CD4-positive, alpha-beta T cell (primary cell): ENCODE results near the gene SIRT6. TPM values are rescaled to one million over a fixed set of nuclear protein-coding genes. Genes with fewer than 3 reads are reported as not detected.
A peak's percentile ranks its signal among the peaks of the same experiment; 100 is the strongest.

Experiments used
- ATAC-seq: fragments of 200-7000 bp; cut with Tn5 transposase; one replicate; pipeline ENCODE4 v1.10.0; 2022; ENCODE audit warnings: mild to moderate bottlenecking; ENCODE audit not compliant: poor library complexity
- CTCF ChIA-PET: fragments of 350-600 bp; sonication (Branson Sonifier 250); formaldehyde crosslinking; loops from one replicate; lab custom pipeline; 2021; ENCODE audit warnings: antibody characterized with exemption, inconsistent platforms; lab: Charles Lee
- POLR2A ChIA-PET: fragments of 350-600 bp; sonication (Branson Sonifier 250); formaldehyde crosslinking; loops from one replicate; lab custom pipeline; 2021; ENCODE audit warnings: antibody characterized with exemption, inconsistent platforms; lab: Charles Lee
- DNase-seq, 14 experiments: peaks; one replicate each; pipeline ENCODE4 v3.0.0-alpha.2; 2013 to 2020; ENCODE audit warnings: mixed read lengths in 2 of 14
- H3K27ac ChIP-seq, 2 donors: one replicate each; pipeline versions ENCODE4 v1.5.1 to v1.7.0; 2013; ENCODE audit warnings: low read length in 2 of 2, low read depth in 1 of 2, mild to moderate bottlenecking in 1 of 2
- H3K27me3 ChIP-seq, 2 experiments: 1 replicate in 1 of 2; 2 replicates in 1 of 2; pipeline versions ENCODE4 v1.6.1 to v1.7.0; 2013; ENCODE audit warnings: low read length in 2 of 2, control low read depth in 1 of 2, mild to moderate bottlenecking in 1 of 2, moderate library complexity in 1 of 2; ENCODE audit not compliant: insufficient read depth in 2 of 2, control insufficient read depth in 1 of 2
- H3K36me3 ChIP-seq: one replicate; pipeline ENCODE4 v1.6.1; 2013; ENCODE audit warnings: low read length, control low read depth; ENCODE audit not compliant: insufficient read depth
- H3K4me1 ChIP-seq: one replicate; pipeline ENCODE4 v1.6.1; 2013; ENCODE audit warnings: low read length, control low read depth; ENCODE audit not compliant: insufficient read depth
- H3K4me3 ChIP-seq: one replicate; pipeline ENCODE4 v1.5.1; 2013; ENCODE audit warnings: mild to moderate bottlenecking, low read length, moderate library complexity
- H3K9me3 ChIP-seq, 2 experiments: 1 replicate in 1 of 2; 2 replicates in 1 of 2; pipeline versions ENCODE4 v1.6.1 to v1.7.0; 2013; ENCODE audit warnings: low read length in 2 of 2, mild to moderate bottlenecking in 2 of 2, control low read depth in 1 of 2, moderate library complexity in 1 of 2; ENCODE audit not compliant: control insufficient read depth in 1 of 2, insufficient read depth in 1 of 2
- H3K27ac Mint-ChIP-seq: one replicate; pipeline ENCODE4 v1.8.0; 2020; ENCODE audit warnings: mixed read lengths
- H3K27me3 Mint-ChIP-seq: one replicate; pipeline ENCODE4 v1.8.0; 2021; ENCODE audit warnings: mixed read lengths
- H3K36me3 Mint-ChIP-seq: one replicate; pipeline ENCODE4 v1.8.0; 2021; ENCODE audit warnings: low read depth, mixed read lengths
- H3K4me1 Mint-ChIP-seq: one replicate; pipeline ENCODE4 v1.8.0; 2021; ENCODE audit warnings: low read depth, mixed read lengths
- H3K4me3 Mint-ChIP-seq: one replicate; pipeline ENCODE4 v1.8.0; 2020; ENCODE audit warnings: mild to moderate bottlenecking, mixed read lengths
- H3K9me3 Mint-ChIP-seq: one replicate; pipeline ENCODE4 v1.8.0; 2020; ENCODE audit warnings: mixed read lengths
- intact Hi-C, 2 experiments: fragments of 100-400 bp; cut with DNase I in 1 of 2; cut with micrococcal nuclease in 1 of 2; formaldehyde crosslinking; loops; one replicate each; pipeline versions ENCODE4 v1.15.1 to v1.9.0; 2023 to 2025; cut with DNase I, micrococcal nuclease
- total RNA-seq, 174 experiments: library from RNA in 2 of 174; stranded (reverse) in 2 of 174; gene quantifications; one replicate each; pipeline ENCODE4 v1.2.3 and lab custom pipeline; 2021 to 2026
- TF ChIP-seq, protein P1 (sequence below): fragments of 200-600 bp; IDR thresholded peaks from one replicate; pipeline ENCODE4 v1.8.0; 2022; ENCODE audit warnings: antibody characterized with exemption, mild to moderate bottlenecking

The SIRT6 gene
- total RNA-seq, 2 experiments from 2014 or later = 11.2 to 14.2 TPM

DNA sequence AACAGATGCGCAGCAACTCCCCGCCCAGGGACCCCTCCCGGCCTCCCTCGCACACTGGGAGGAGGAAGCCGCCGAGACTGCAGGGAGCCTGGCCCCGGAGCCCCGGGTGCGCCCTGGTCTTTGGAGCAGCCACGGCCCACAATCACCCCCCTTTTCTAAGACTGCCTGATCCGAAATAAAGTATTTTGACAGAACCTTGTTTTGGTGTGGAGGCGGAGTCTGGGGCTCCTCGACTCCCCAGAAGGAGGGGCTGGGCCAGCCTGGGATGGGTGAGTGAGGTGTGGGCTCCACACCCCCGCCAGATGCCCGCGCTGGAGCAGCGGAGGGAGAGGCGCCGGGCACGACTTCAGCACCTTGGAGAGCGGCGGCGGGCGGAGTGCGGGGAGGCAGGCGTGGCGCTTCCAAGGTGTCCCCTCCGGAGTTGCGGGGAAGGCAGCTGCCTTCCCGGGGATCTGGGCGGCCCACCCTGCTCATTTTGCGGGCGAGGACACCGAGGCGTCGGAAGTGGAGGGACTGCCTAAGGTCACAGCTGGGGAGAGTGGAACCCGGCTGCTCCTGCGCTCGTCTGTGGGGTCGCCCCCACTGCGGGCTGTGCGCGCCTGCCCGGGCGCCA lies 9.4 kb downstream of the SIRT6 start:
- Mint-ChIP-seq H3K27me3 (peaks cover 21% of the 10 kb centered on the region), H3K36me3 (peaks cover 18% of the 10 kb centered on the region), H3K27ac (no peak overlapping the region), H3K4me1 (no peaks in the 10 kb centered on the region), H3K9me3 (no peaks in the 10 kb centered on the region), H3K4me3 (no peak overlapping the region)
- POLR2A ChIA-PET = no interaction called here
- H3K4me3 ChIP-seq = no peak overlapping the region
- TF ChIP-seq, protein P1, sequence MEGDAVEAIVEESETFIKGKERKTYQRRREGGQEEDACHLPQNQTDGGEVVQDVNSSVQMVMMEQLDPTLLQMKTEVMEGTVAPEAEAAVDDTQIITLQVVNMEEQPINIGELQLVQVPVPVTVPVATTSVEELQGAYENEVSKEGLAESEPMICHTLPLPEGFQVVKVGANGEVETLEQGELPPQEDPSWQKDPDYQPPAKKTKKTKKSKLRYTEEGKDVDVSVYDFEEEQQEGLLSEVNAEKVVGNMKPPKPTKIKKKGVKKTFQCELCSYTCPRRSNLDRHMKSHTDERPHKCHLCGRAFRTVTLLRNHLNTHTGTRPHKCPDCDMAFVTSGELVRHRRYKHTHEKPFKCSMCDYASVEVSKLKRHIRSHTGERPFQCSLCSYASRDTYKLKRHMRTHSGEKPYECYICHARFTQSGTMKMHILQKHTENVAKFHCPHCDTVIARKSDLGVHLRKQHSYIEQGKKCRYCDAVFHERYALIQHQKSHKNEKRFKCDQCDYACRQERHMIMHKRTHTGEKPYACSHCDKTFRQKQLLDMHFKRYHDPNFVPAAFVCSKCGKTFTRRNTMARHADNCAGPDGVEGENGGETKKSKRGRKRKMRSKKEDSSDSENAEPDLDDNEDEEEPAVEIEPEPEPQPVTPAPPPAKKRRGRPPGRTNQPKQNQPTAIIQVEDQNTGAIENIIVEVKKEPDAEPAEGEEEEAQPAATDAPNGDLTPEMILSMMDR = no peak
- DNase-seq (peak; percentile 52 to 82 (median 65)), ATAC-seq (peak; percentile 89)
- H3K36me3 ChIP-seq = peaks cover 9% of the 10 kb centered on the region
- no peak overlapping the region for H3K27ac ChIP-seq
- H3K27me3 ChIP-seq = peaks cover 7 to 16% of the 10 kb centered on the region in 2 experiments
- H3K9me3 ChIP-seq = peaks cover 0 to 10% of the 10 kb centered on the region in 2 experiments
- peaks cover 9% of the 10 kb centered on the region for H3K4me1 ChIP-seq
- intact Hi-C loops = no loop called here
- CTCF ChIA-PET = no interaction called here

DNA sequence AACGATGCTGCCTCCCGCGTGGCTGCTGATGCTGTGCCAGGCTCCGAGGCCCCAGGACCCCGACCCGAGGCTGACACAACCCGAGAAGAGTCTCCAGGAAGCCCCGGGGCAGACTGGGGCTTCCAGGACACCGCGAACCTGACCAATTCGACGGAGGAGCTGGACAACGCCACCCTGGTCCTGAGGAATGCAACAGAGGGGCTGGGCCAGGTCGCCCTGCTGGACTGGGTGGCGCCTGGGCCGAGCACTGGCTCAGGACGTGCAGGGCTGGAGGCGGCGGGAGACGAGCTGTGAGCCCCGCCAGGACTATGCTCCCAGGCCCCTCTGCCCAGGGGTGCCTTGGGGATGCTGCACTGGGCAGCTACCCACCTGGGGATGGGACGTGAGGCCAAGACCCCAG lies 10.7 kb downstream of the SIRT6 start:
- no peaks in the 10 kb centered on the region for H3K9me3 Mint-ChIP-seq
- intact Hi-C loops = no loop called here
- H3K36me3 Mint-ChIP-seq = peaks cover 12% of the 10 kb centered on the region
- ChIA-PET CTCF (no interaction called here), POLR2A (no interaction called here)
- TF ChIP-seq, protein P1 = no peak
- H3K27ac Mint-ChIP-seq = no peak overlapping the region
- Histone ChIP-seq H3K27ac (no peak overlapping the region), H3K27me3 (peaks cover 7 to 17% of the 10 kb centered on the region in 2 experiments), H3K4me1 (peaks cover 9% of the 10 kb centered on the region), H3K9me3 (peaks cover 0 to 10% of the 10 kb centered on the region in 2 experiments), H3K36me3 (peaks cover 7% of the 10 kb centered on the region), H3K4me3 (no peak overlapping the region)
- H3K4me1 Mint-ChIP-seq = no peaks in the 10 kb centered on the region
- no peak overlapping the region for H3K4me3 Mint-ChIP-seq
- ATAC-seq (no peak), DNase-seq (no peak)
- H3K27me3 Mint-ChIP-seq = peaks cover 29% of the 10 kb centered on the region

DNA sequence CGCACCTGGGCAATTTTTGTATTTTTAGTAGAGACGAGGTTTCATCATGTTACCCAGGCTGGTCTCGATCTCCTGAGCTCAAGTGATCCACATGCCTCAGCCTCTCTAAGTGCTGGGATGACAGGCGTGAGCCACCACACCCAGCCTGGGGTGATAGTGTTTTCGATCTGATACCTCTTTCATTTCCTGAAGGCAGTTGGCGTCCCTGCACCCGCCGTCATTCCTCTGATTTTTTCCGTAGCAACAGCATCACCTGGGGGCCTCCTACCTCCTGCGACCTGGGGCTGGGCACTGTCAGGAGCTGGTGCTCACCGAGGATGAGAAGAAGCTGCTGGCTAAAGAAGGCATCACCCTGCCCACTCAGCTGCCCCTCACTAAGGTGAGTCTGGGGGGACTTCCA lies 18.1 kb downstream of the SIRT6 start:
- Mint-ChIP-seq H3K4me3 (no peak overlapping the region), H3K9me3 (no peaks in the 10 kb centered on the region), H3K27me3 (peaks cover 30% of the 10 kb centered on the region), H3K27ac (no peak overlapping the region), H3K36me3 (no peaks in the 10 kb centered on the region), H3K4me1 (no peaks in the 10 kb centered on the region)
- no peak for ATAC-seq
- TF ChIP-seq, protein P1 = no peak
- ChIA-PET POLR2A (interaction anchor here (0.7 kb wide), 1 partner anchor 911 kb away, joined by 3 read pairs; no protein-coding TSS in a partner anchor), CTCF (no interaction called here)
- no peak for DNase-seq
- Histone ChIP-seq H3K4me3 (no peak overlapping the region), H3K27me3 (peaks cover 0 to 4% of the 10 kb centered on the region in 2 experiments), H3K9me3 (no peaks in the 10 kb centered on the region), H3K27ac (no peak overlapping the region), H3K4me1 (no peaks in the 10 kb centered on the region), H3K36me3 (no peaks in the 10 kb centered on the region)
- intact Hi-C loops = no loop called here
